NCI-H345 treated with DMSO at 0.1 percent for 48 hours (cell line): ENCODE data around the gene FIG4.
"Not testable (repeated sequence)": the region's sequence is repeated elsewhere in the genome, so short reads cannot be mapped to it uniquely, and the experiment has no call there.

Experiments
- DNase-seq: peaks from one replicate; lab custom pipeline; 2025; ENCODE audit not compliant: unreplicated experiment; lab: John Stamatoyannopoulos, UW

The FIG4 gene

GRCh38 chr6:109852713-109853112, 161.6 kb downstream of the FIG4 start:
- no peak for DNase-seq

GRCh38 chr6:109853426-109853825, 162.3 kb downstream of the FIG4 start:
- no peak for DNase-seq

GRCh38 chr6:109853951-109854350, 162.9 kb downstream of the FIG4 start:
- no peak for DNase-seq

GRCh38 chr6:109854541-109855308, 163.6 kb downstream of the FIG4 start:
- DNase-seq, result no peak

GRCh38 chr6:109855476-109856040, 164.5 kb downstream of the FIG4 start:
- not testable (repeated sequence) for DNase-seq

GRCh38 chr6:109861946-109862345, 170.8 kb downstream of the FIG4 start:
- DNase-seq, result no peak

- no peak for DNase-seq
These were observed 173.0 kb downstream of the FIG4 start for GRCh38 chr6:109864050-109864449.

- DNase-seq, result no peak
These were observed 174.9 kb downstream of the FIG4 start for GRCh38 chr6:109865968-109866367.

- DNase-seq, result no peak
These were observed 176.2 kb downstream of the FIG4 start for GRCh38 chr6:109867009-109867969.

- DNase-seq, result no peak
These were observed 176.9 kb downstream of the FIG4 start for GRCh38 chr6:109867970-109868358.

- not testable (repeated sequence) for DNase-seq
These were observed 178.4 kb downstream of the FIG4 start for GRCh38 chr6:109869398-109870088.

- DNase-seq, result no peak
These were observed 179.0 kb downstream of the FIG4 start for GRCh38 chr6:109870089-109870410.

- DNase-seq, result no peak
These were observed 181.5 kb downstream of the FIG4 start for GRCh38 chr6:109872549-109872948.

- DNase-seq, result no peak
These were observed 182.0 kb downstream of the FIG4 start for GRCh38 chr6:109872968-109873545.

GRCh38 chr6:109874086-109874485, 183.0 kb downstream of the FIG4 start:
- DNase-seq, result no peak

GRCh38 chr6:109874621-109875020, 183.5 kb downstream of the FIG4 start:
- DNase-seq, result no peak
